Astrocyte (in vitro differentiated cells and primary cell): Measurements from ENCODE around the gene DNAJC17.

ENCODE experiments used
- CTCF ChIP-seq: IDR thresholded peaks from 2 replicates; pipeline ENCODE4 v1.5.1; 2011; ENCODE audit warnings: low read depth, mild to moderate bottlenecking, inconsistent platforms, low read length, moderate library complexity; ENCODE audit not compliant: insufficient read depth
- EZH2 ChIP-seq: IDR thresholded peaks from 2 replicates; pipeline ENCODE4 v1.6.1; 2012; ENCODE audit warnings: mild to moderate bottlenecking, low read length, inconsistent platforms; ENCODE audit not compliant: insufficient read depth

- TF ChIP-seq EZH2 (no peak), CTCF (no peak)
Observed at GRCh38 chr15:40782609-40783227, 24.6 kb downstream of the DNAJC17 start.
